HG03460 (cell line): ENCODE data around the gene C2orf49.

Source experiments
- ATAC-seq: cut with Tn5 transposase; IDR thresholded peaks from one replicate; pipeline ENCODE4 v1.9.1; 2021; ENCODE audit not compliant: unreplicated experiment

The C2orf49 gene

DNA sequence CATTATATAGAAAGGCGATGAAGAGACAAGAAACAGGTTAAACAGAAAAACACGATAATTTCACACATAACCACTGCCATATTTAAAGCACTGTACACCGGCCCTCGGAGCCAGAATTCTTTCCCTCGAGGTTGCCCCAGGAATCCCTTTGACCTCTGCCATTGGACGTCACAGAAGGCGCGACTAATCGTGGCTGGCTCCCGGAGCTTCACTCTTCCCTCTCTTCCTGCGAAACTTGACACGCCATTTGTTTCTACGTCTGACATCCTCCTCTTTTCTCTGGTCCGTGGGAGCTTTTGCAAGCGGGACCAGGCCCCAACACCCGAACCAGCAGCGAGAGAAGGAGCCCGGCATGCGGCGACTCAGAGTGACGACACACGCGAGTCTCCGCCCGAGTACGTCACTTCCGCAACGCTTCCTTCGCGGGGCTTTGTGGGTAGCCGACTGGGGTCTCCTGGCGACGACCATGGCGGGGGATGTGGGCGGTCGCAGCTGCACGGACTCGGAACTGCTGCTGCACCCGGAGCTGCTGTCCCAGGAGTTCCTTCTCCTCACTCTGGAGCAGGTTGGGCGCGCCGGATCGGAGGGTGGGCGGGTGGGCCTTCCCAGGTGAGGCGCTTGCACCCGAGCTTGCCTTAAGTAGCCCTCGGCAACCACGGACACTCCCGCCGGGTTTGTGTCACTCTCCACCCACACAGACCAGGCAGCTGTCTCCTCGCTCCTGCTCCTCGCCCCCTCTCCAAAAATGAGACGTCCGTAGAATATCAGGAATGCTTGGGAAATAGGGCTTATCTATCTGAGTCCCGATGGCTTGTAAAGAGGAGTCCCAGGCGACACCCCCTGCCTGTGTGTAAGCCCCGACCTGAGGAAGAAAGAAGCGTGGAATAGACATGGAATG is at the start of gene C2orf49:
C2orf49 (plus strand) TSS at position 419 of the 898 bp plus-strand sequence; CDS start at position 467, 48 bp downstream.
- ATAC-seq, result peak; percentile 96

DNA sequence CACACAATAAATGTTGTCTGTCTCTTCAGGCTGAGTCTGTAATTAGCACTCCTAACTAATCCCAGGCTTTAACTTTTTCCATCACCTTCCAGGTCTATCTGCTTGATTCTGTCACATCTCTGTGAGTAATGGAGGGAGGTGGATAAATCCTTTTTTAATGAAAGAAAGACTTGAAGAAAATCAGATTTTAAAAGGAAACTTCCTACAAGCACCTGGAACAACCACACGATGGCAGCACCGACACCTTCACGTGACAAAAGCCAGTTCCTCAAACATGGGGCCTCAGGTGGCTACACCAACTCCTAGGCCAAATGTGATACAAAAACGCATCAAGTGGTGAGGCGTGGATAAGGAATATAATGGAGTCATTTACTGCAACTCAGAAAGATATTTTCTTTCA is 49.6 kb upstream of the C2orf49 start:
- no peak for ATAC-seq

DNA sequence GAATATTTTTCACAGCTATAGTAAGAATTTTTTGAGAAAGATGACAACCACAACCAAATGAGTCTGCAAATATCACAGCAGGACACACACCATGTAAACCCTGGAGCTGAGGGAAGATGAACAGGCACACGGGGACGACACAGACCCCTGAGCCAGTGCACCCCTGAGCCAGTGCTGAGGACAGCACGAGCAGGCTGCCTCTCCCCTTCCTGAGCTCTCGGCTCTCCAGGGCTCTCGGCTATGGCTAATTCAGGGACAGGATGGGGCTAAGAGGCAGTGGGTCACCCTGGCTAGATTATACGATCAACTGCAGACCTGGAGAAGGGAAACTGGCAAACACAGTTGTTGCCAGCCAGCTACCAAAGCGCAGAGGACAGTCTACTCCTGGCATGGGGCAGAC is 49.2 kb upstream of the C2orf49 start:
- no peak for ATAC-seq

DNA sequence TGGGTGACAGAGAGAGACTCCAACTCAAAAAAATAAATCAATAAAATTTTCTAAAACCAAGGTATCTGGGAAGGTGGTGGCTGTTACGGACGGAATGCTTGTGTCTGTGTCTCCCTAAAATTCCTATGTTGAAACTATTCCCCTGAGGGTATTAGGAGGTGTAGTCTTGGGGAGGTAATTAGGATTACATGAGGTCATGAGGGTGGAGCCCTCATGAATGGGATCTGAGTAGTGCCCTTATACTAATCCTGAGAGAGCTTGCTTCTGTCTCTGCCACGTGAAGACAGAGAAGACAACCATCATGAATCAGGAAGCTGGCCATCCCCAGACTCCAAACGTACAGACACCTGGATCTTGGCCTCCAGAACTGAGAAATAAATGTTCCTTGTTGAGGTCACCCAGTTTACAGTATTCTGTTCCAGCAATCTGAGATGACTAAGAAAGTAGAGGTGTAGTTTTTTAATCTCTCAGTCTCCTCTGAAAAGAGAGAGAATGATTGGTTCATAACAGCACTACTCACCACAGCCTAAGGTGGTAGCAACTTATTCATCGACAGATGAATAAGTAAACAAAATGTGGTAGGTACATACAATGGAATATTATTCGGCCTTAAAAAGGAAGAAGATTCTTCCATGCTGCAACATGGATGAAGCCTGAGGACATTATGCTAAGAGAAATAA is 46.2 kb upstream of the C2orf49 start:
- ATAC-seq, result no peak

DNA sequence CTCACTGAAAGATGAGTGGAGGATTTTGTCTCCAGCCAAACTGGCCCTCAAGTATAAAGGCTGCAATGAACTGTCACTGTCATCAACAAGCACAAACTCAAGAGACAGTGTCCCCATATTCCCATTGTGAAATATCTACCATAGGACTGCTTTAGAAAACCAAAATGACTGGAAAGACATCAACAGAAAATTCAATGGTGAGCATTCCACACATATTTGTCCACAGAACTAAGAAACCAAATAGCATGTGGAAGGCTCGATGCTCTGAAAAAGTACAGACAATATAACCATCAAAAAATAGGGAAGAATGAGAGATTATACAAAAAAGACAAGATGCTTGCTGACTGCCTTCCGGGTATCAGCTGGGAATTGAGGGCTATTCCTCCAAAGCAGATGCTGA is 45.4 kb upstream of the C2orf49 start:
- no peak for ATAC-seq

DNA sequence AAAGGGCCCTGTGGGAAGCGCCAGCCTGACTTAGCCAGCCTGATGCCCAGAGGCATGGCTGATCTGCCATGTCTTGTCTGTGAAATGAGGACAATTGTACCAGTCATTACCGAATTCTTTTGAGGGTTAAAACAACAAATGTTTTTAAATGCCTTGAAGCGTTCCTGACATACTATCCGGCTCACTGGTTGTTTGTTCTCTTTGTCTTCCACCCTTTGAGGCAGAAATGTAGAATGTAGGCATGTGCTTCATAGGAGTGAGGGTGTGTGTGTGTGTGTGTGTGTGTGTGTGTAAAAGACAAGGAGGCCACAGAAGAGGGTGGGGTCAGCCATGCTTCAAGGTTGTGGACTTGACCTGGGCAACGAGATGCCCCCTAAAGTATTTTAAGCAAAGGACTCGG is 43.3 kb upstream of the C2orf49 start:
- no peak for ATAC-seq

DNA sequence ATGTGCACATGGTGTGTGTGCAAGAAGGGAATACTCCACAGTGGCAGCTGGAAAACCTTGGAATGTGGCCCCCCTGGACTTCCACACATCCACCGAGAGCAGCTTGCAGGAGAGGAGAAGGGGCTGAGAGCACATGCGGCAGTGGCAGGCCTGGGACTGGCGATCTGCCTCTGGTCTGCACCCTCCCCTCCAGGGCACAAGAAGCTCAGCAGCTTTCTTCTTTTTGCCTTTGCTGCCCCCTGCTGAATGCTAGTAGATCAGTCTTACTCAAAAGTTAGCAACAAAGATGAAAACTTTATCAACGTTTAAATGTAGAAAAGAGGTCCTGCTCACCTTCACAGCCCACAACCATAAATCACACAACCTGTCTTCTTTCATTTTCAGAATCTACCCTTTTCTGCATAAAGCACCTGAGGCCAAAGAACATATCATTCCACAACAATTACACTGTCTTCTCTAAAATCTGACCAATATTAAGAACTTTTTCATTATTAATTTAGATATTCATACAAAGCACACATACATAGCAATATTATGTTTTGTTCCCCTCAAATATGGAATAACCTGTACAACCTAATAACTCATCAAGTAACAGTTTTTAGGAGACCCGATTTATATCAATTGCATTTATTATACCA is 42.4 kb upstream of the C2orf49 start:
- no peak for ATAC-seq

DNA sequence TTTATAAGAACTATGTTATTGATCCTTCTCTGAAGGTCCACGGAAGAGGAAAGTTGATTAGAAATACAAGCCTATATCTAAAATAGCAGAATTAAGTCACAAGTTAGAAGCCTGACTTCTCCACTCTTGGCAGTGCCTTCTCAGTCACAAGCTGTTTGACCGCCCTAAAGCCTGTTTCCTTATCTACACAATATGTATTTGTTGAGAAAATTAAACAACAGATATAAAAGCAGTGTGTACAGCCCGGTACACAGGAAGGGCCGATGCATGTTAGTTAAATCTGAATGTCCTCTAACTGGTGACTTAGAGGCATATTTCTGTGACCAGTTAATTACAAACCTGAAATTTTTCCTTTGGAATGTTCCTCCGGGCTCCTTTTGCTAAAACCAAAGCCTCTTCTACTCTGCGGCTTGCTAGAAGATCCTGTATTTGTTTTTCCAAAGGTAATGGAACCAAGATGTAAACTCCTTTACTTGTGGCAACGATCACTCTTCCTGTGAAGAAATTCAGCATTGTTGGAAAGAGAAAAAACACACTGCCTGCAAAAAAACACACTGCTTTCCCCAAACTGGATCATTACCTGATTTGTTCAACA is 41.2 kb upstream of the C2orf49 start:
- no peak for ATAC-seq

DNA sequence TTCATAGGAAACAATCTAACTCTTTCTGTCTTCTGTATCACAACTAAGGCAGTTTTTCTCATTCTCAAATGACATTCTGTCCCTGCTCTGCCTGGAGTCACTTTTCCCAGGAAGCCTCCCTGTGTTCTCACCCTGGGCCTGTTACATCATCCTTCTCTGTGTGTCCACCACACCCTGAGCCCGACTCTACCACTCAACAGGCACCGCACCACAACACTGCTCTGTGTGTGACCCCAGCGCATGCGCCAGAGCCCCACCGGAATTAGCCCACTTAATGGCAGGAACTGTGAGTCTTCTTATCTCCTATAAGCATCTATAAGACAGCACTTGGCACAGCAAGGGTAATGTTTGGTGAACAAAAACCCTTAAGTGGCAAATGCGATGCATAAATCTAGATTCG is 40.1 kb upstream of the C2orf49 start:
- no peak for ATAC-seq

DNA sequence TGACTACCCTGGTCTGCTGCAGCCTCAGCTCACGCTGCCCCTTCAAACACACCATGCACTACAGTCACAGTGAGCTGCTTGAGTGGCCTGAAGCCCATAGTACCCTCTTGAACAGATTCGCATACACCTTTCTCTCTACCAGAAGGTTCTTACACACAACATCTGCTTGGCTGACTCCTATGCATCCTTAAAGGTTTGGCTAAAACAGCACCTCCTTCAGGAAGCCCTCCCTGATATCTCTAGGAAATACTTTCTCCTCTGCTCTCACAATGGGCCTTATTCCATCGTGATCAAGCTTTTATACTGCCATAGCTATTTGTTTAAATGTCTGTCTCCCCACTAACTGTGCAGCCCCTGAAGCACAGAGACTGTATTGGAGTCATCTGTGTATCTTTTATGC is 39.3 kb upstream of the C2orf49 start:
- ATAC-seq, result no peak

DNA sequence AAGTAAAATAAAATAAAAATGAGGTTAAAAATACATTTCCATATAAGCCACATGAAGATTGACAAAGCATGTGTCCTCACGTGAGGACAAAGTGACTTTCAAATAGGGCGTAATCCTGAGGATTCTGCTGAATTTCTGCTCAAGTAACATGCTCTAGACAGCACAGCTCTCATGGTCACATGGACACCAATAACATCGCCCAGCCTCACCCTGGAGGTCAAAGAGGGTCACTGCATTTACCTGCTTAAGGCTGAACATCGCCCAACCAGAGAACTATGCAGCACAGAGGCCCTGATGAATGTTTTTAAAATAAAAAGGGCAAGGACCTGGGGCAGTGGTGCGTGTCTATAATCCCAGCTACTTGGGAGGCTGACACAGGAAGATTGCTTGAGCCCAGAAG is 38.0 kb upstream of the C2orf49 start:
- no peak for ATAC-seq

DNA sequence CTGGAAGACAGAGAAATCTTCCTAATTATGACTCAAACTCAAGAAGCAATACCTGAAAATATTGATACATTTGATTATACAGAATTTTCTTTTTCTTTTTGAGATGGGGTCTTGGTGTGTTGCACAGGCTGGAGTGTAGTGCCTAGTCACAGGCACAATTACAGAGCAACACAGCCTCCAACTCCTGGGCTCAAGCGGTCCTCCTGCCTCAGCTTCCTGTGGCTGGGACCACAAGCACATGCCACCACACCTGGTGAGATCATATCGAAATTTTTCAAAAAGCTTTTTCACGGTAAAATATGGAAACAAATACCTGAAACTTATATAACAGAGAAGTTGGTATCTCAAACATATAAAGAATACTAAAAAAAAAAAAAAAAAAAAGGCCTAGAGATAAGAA is 35.7 kb upstream of the C2orf49 start:
- no peak for ATAC-seq

DNA sequence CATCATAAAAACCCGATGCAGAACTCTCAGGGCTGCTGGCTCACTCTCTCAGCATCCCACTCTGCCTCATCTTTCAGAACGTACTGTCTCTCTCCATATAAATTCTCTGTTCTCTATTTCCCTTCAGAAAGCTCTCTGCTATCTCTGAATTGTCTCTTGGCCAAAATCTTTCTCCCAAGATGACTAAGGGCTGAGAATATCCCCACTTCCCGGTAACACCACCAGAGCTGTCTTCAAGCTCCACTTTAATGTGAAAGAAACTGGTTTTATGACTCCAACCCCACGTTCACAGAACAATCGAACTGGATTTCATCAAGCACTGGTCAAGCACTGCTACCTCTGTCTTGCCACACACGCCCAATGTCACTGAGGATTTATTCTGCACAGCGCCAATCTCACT is 30.2 kb upstream of the C2orf49 start:
- no peak for ATAC-seq

DNA sequence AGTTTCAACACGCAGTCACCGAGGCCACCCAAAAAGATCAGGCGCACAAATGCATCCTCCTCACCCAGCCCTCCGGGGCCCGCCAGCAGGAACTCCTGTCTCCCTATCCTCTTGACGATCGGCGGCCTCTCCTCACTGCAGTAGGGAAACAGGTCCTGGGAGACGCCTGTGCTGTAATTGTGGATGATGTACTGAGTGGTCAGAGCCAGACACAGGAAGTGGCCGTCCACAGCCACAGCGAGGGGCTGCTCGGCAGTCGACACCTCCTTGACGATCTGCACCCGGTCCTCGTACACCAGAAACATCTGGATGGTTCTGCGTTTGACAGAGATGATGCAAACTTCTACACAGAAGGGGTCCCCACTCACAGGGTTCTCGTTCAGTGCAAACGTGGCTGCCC is 29.8 kb upstream of the C2orf49 start:
- ATAC-seq, result no peak

DNA sequence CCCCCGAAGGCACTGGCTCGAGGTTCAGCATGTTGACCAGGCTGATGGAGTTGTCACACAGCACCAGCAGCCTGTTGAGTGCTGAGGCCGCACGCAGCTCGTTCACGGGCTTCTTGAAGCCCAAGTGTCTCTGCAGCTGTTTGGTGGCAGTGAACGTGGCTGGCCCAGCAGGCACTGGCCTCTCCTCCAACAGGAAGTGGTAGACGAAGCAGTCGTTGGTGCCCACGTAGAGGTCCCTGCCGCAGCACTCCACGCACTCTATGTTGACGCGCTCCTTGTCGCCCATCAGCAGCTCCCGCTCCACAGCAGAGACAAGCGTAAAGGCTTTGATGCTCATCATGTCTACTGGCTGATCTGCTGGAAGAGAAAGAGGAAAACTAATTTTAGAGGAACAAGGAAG is 29.4 kb upstream of the C2orf49 start:
- no peak for ATAC-seq

DNA sequence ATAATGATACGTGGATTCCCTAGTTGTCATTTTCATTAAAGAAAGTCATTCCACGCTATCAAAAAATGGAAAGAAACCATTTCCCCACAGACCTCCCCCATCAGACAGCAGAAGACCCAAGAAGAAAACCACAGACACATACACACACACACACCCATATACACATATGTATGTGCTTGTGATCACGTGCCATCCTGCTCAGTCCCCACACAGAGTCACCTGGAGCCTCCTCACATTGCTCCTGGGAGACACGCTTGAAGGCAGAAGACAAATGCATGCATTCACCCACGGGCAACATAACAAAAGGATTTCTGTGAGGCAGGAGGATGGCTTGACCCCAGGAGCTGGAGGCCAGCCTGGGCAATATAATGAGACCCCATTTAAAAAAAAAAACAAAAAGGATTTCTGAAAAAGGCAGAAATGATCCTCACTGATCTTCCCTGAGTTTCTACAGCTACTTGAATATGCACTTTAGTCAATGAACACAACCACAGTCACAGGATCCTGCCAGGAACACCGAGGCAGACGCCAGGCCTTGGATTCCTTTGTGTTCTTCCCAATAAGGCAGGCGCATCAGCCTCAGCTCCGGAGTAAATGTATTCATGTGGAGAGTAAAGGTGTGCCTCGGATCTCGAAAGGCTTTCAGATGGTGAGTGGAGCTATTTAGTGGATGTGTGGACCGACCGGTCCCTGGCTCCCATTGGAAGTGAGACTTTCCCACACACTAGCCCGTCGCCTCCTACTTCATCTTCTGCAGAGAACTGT is 28.8 kb upstream of the C2orf49 start:
- ATAC-seq, result no peak

DNA sequence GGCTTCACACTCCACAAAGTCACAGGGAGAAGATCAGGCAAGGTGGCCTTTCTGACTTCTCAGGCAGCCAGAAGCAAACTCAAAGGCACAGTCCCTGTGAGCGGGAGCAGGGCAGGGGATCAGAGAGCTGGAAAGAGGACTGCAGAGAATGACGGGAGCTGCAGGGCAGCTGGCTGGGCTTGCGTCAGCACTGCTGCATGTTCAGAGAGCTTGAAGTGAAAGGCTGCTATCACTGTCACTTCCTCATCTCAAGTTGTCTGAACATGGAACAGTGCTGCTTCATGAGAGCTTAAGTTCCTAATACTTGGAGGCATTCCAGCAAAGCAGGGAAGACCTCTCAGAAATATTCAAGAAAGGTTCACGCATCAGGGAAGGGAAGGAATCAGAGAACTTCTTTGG is 28.2 kb upstream of the C2orf49 start:
- ATAC-seq, result no peak

DNA sequence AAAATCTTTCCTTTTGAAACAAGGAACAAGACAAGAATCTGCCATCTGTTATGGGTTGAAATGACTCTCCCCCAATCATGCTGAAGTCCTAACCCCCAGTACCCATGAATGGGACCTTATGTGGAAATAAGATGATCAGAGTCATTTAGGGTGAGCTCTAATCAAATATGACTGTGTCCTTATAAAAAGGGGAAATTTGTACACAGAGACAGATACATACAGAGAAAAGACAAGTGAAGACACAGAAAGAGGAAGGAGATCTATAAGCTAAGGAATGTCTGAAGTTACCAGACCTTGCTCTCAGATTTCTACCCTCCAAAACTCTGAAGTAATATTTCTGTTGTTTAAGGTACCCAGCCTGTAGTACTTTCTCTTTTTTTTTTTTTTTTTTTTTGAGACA is 23.5 kb upstream of the C2orf49 start:
- no peak for ATAC-seq

DNA sequence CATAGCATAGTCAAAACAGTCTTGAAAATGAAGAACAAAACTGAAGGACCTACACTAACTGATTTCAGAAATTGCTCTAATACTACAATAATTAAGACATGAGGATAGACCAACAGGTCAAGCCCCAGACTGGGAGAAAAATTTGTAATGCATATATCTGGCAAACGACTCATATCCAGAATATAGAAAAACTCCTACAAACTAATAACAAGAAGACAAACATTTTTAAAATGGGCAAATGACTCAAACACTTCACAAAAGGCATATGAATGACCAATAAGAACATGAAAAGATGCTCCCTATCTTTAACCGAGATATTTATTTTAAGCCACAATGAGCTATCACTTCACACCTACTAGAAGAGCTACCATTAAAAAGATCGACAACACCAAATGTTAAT is 22.0 kb upstream of the C2orf49 start:
- peak; percentile 38 for ATAC-seq

DNA sequence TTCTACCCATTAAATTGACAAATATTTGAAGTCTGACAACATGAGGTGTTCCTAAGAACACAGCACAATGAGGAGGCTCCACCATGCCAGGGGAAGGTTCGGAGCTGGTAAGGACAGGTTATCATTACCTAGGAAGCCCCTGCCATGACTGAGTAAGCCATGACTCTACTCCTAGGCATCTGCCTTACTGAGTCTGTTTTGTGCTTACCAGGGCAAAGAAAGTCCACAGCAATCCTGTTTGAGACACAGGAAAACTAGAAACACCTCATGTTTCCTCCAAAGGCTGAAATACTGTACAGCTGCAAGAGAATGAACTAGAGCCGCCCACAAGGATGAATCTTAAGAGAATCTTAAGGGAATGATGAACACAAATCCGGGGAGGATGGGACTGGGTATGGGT is 19.4 kb upstream of the C2orf49 start:
- no peak for ATAC-seq

DNA sequence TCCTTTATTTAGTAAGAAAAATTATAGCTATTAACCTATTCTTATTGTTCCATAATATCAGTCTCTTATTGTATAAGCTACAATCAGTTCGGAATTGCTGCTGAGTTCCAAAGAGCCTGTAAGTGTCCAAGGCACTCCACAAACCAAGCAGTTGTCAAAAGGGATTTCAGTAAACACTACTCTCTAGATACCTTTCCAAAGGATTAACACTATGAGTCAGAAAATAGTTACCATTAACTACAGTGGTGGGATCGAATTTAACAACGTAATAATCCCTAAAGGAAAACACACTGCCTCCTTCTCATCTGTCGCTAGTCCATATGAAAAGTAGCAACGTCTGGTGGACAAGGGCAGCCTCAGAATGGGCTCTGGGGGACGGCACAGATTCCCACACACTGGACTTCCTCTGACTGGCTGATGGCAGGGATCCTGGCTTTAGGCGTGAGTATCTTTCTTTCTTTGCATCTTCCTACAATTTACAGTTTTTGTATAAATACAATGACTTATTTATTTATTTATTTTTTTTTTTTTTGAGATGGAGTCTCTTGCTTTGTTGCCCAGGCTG is 16.6 kb upstream of the C2orf49 start:
- ATAC-seq, result no peak
